Measurements from ENCODE around the gene PIP4K2A.

- TF ChIP-seq EZH2 (IDR thresholded peaks at IDR 0.05) (no peak), FOXP2 (optimal IDR thresholded peaks at IDR 0.05; ENCODE audit: control extremely low read depth, extremely low read length, insufficient read depth) (no peak), POLR2AphosphoS5 (IDR thresholded peaks at IDR 0.05; ENCODE audit: borderline replicate concordance, low read depth, low read length) (no peak)
Measured at GRCh38 chr10:22659866-22660265, 54.5 kb downstream of the PIP4K2A start.

All from SK-N-MC (cell line).